RCC 7860 (cell line): Measurements from ENCODE around the gene ANTXR2.
"Not testable (repeated sequence)": the region's sequence is repeated elsewhere in the genome, so short reads cannot be mapped to it uniquely, and the experiment has no call there.

Experiments used
- DNase-seq: peaks from one replicate; pipeline ENCODE4 v3.0.0-alpha.2; 2015; ENCODE audit warnings: low spot score
- FAIRE-seq: peaks from 2 replicates; lab custom pipeline; 2012; peaks lifted over from hg19 to GRCh38; lab: Jason Lieb, UNC

Gene ANTXR2

GRCh38 chr4:80072744-80073472, at the start of gene ANTXR2:
Gene ANTXR2, minus strand, starts transcription at chr4:80073229. Its CDS starts 669 bp downstream, at chr4:80072560.
- FAIRE-seq, result peak; percentile 75
- DNase-seq, result peak; percentile 72

DNA sequence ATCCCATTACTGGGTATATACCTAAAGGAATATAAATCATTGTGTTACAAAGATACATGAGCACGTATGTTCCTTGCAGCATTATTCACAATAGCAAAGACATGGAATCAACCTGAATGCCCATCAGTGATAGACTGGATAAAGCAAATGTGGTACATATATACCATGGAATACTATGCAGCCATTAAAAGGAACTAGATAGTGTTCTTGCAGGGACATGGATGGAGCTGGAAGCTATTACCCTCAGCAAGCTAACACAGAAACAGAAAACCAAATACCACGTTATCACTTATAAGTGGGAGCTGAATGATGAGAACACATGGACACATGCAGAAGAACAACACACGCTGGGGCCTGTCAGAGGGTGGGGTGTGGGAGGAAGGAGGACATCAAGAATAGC, 48.8 kb upstream of the ANTXR2 start:
- not testable (repeated sequence) for DNase-seq, FAIRE-seq

GRCh38 chr4:80119620-80120019, 46.6 kb upstream of the ANTXR2 start:
- FAIRE-seq, DNase-seq: not testable (repeated sequence)

GRCh38 chr4:80116516-80116915, 43.5 kb upstream of the ANTXR2 start:
- DNase-seq (no peak), FAIRE-seq (no peak)

- FAIRE-seq (no peak), DNase-seq (no peak)
These were observed 42.5 kb upstream of the ANTXR2 start for GRCh38 chr4:80115368-80116181.

DNA sequence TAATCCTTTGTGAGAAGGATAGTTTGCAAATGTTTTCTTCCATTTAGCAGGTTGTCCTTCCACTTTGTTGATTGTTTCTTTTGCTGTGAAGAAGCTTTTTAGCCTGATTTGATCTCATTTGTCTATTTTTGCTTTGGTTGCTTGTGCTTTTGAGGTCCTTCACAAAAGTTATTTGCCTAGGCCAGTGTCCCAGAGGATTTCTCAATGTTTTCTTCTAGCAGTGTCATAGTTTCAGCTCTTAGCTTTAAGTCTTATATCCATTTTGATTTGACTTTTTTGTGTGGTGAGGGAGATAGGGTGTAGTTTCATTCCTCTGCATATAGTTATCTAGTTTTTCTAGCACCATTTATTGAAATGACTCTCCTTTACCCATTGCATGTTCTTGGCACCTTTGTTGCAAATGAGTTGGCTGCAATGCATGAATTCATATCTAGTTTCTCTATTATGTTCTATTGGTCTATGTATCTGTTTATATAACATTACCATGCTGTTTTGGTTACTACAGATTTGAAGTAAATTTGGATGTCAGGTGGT, 41.8 kb upstream of the ANTXR2 start:
- FAIRE-seq, result no peak
- DNase-seq, result no peak

DNA sequence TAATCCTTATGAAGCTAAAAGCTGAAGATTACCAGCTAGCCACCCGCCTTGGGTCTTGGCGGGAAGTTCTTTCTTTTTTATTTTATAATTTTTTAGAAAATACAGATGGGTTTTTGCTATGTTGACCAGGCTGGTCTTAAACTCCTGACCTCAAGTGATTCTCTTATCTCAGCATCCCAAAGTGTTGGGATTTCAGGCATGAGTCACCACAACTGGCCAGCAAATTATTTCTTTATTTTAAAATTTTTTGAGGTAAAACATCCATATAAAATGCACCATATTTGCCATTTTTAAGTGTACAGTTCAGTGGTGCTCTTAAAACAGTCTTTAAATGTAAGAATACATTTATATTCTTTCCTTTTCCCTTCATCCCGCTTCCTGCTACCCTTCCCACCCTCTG, 40.6 kb upstream of the ANTXR2 start:
- no peak for FAIRE-seq
- DNase-seq, result no peak

DNA sequence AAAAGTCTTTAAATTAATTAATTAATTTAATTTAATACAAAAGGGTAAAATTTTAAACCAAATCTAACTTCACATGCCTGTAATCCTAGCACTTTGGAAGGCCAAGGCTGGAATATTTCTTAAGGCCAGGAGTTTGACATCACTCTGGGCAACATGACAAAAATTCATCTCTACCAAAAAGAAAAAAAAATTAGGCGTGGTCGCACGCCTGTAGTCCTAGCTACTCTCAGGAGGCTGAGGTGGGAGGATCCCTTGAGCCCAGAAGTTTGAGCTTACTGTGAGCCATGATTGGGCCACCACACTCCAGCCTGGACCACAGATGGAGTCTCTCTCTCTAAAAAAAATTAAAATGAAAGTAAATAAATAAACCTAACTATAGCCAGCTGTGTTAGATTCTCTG, 39.2 kb upstream of the ANTXR2 start:
- no peak for DNase-seq
- no peak for FAIRE-seq

DNA sequence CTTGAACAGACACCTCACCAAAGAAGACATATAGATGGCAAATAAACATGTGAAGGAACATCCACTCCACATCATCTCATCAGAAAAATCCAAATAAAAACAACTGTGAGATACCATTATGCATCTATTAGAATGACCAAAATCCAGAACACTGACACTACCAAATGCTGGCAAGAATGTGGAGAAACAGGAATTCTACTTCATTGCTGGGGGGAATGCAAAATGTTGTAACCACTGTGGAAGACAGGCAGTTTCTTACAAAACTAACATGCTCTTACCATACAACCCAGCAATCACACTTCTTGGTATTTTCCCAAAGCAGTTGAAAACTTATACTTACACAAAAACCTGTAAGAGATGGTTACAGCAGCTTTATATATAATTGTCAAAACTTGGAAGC, 38.2 kb upstream of the ANTXR2 start:
- DNase-seq (no peak), FAIRE-seq (no peak)

DNA sequence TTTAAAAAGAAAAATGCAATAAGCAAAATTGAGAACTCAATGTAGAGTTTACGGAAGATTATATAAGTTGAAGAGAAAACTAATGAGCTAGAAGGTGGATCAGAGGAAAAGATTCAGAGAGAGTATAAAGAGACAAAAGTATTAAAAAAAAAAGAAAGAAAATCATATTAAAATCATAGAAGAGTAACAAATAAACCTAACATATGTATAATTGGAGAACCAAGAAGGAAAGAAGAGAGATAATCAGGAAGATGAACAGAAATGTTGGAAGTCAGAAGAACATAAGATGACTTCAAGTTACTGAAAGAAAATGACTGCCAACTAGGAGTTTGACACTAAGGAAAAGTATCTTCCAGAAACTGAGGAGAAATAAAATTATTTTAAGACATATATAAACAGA, 34.3 kb upstream of the ANTXR2 start:
- FAIRE-seq, result no peak

GRCh38 chr4:80104927-80105326, 31.9 kb upstream of the ANTXR2 start:
- FAIRE-seq (no peak), DNase-seq (no peak)

More for the DNA sequence above, 34.3 kb upstream of the ANTXR2 start:
- no peak for DNase-seq

DNA sequence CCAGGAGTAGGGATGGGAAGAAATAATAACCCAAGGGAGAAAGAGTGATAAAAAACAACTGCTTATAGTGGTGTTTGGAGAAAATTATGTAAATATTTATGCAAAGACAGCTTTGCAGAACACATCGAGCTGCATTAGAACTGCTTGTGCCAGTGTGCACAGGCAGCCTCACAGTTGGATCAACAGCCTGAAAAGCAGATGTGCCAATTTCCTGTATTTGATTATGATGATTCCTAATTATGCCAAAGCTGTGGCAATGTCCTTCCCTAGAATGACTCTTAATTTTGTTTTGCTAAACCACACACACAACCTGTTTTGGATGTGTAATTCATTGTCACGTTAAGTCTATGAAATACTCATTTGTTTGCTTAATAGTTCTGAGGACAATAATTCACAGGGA, 30.6 kb upstream of the ANTXR2 start:
- no peak for FAIRE-seq
- no peak for DNase-seq

DNA sequence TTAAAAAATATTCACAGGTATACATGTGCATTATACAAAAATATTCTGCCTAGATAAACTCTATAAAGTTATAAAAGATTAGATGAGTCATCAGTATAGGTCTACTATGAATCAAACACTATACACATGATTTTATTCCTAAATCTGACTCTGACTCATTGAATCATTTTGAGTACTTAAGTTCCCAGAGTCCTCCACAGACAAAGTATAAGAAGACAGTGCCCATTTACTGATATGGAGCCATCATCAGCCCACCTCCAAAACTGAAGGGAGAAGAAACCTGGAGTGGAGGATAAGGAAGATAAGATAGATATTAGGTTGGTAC, 28.7 kb upstream of the ANTXR2 start:
- FAIRE-seq, result no peak
- DNase-seq, result no peak

DNA sequence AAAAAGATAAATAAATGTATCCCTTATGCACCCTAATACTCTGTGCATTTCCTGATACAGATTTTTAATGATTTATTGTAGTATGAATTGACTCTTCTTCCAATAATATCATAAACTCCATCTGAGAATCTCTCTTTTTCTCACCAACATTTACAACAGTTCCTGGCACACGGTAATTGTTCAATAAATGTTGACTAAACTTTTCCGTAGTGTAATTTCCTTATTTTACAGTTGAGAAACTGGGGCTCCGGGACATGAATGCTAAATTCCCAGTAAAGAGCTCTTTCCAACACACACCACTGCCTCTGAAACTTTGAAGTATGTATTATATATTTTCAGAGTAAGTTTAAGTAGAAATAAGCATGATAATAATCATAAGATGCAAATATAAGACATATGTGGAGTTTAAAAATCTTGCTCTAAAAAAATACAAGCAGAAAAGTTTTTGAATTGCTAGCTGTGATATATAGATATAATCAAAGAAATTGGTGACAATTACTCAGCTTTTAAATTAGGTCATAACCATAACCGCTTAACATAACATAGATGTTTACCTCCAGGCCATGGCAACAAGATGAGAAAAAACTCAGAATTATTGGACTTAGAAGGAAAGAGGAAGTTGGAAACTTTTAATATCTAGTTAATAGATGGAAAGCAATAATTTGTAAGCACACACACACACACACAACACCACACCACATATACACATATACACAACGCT, 28.2 kb upstream of the ANTXR2 start:
- FAIRE-seq (no peak), DNase-seq (no peak)

GRCh38 chr4:80099671-80100070, 26.6 kb upstream of the ANTXR2 start:
- DNase-seq (no peak), FAIRE-seq (no peak)

GRCh38 chr4:80098635-80099034, 25.6 kb upstream of the ANTXR2 start:
- DNase-seq (no peak), FAIRE-seq (no peak)

- no peak for FAIRE-seq
These were observed 24.6 kb upstream of the ANTXR2 start for GRCh38 chr4:80097400-80098177.

DNA sequence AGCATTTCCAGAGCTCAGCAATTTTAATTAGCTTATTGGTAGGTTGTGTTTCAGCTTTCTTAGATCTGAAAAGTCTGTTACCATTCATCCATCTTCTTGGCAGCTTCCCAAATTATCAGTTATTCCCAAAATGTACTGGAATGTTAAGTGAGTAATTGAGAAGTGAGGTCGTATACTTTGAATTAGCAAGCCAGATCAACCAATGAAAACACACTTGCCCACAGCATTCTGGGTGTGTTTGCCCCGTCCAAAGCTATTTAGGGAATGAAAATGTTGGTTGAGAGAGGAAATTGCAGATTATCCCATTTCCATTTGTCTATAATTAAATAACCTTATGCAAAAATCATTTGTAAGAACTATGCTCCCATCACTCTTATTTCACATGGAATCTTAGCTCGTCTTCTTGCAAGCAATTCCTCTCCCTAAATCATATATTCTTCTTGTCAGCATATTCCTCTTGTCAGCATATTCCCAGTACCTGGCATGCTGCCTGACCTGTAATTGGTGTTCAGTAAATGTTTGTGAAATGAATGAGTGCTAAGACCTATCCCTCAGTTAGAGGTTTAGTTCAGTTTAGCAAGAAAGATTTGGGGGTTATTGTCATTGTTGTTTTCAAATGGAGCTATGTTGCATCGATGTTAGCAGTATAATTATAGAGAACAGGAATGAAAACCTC, 23.3 kb upstream of the ANTXR2 start:
- FAIRE-seq (no peak), DNase-seq (no peak)

More at GRCh38 chr4:80097400-80098177, 24.6 kb upstream of the ANTXR2 start:
- DNase-seq, result no peak

DNA sequence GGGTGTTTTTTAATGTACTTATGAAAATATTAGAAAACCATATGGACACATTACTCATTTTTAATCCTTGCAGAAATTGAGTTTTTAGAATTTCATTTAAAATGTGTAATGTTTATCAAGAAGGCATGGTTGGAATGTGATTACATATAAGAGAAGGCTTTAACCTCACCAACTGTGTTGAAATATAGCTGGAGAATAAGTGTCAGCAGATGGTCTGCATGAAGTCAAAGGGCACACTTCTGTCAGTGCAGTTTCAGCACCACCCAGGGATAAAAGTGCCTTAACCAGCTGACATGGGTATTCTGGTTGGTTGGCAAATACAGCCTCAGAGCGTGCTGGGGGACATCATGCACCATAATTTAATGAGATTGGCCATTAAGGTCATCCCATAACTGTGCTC, 21.2 kb upstream of the ANTXR2 start:
- no peak for DNase-seq
- FAIRE-seq, result no peak

DNA sequence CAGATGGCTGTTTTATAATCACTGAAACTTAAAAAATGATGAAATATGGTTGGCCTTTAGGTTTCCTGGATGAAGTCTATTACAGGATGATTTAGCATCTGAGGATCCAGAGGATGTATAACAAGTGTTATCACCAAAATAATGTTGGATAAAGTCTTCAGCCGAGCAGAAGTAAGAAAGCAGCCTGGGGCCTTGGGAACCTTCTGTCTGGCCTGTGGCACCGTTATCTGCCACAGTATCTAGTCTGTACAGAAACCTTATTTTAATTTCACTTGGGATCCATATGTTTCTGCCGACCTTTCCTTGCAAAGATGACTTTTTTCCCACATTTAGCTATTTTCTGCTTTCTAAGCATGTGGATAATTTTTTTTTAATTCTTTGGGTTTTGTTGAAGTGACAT, 20.5 kb upstream of the ANTXR2 start:
- no peak for DNase-seq
- no peak for FAIRE-seq
